Small intestine (tissue), 7 donors: ENCODE measurements around the gene FHIT. TPM values are rescaled to one million over a fixed set of nuclear protein-coding genes. Genes with fewer than 3 reads are reported as not detected.

Source experiments
- DNase-seq, 2 donors: peaks; one replicate each; pipeline versions ENCODE4 v3.0.0 to v3.0.0-alpha.2; 2013
- FAIRE-seq: peaks from 2 replicates; lab custom pipeline; 2012; peaks lifted over from hg19 to GRCh38; lab: Jason Lieb, UNC
- H3K27ac ChIP-seq, 3 donors: one replicate each; pipeline ENCODE4 v1.5.1; 2013; ENCODE audit warnings: low read length in 2 of 3, mild to moderate bottlenecking in 2 of 3, control low read depth in 1 of 3, inconsistent platforms in 1 of 3, low read depth in 1 of 3, moderate library complexity in 1 of 3
- H3K27me3 ChIP-seq, 3 donors: one replicate each; pipeline ENCODE4 v1.6.1; 2013; ENCODE audit warnings: low read length in 3 of 3, inconsistent platforms in 1 of 3; ENCODE audit not compliant: control insufficient read depth in 3 of 3, insufficient read depth in 3 of 3
- H3K36me3 ChIP-seq, 3 donors: one replicate each; pipeline ENCODE4 v1.6.1; 2013; ENCODE audit warnings: low read length in 3 of 3, inconsistent platforms in 1 of 3, low read depth in 1 of 3, mild to moderate bottlenecking in 1 of 3, moderate library complexity in 1 of 3; ENCODE audit not compliant: control insufficient read depth in 3 of 3, insufficient read depth in 2 of 3
- H3K4me1 ChIP-seq, 3 donors: one replicate each; pipeline ENCODE4 v1.6.1; 2013; ENCODE audit warnings: low read length in 2 of 3, inconsistent platforms in 1 of 3, low read depth in 1 of 3, mild to moderate bottlenecking in 1 of 3, moderate library complexity in 1 of 3; ENCODE audit not compliant: control insufficient read depth in 3 of 3, insufficient read depth in 2 of 3
- H3K4me3 ChIP-seq, 3 donors: one replicate each; pipeline ENCODE4 v1.5.1; 2013; ENCODE audit warnings: low read length in 3 of 3, control low read depth in 1 of 3, inconsistent platforms in 1 of 3, low read depth in 1 of 3, mild to moderate bottlenecking in 1 of 3, moderate library complexity in 1 of 3
- H3K9me3 ChIP-seq, 2 donors: one replicate each; pipeline ENCODE4 v1.6.1; 2013; ENCODE audit warnings: low read depth in 1 of 2, low read length in 1 of 2; ENCODE audit not compliant: control insufficient read depth in 2 of 2, insufficient read depth in 1 of 2
- WGBS, 3 donors: extraction: QIAGEN DNeasy Blood & Tissue Kit; methylation state at CpG; one replicate each; pipeline ENCODE4 v1.1.7; 2013; 5-methylcytosine and 5-hydroxymethylcytosine counted together
- polyA plus RNA-seq, 4 donors: library from polyadenylated mRNA; stranded (reverse) in 3 of 4; unstranded in 1 of 4; fragments of 200-250 nt in 3 of 4; fragments of 120-200 nt in 1 of 4; gene quantifications; one replicate each; pipeline versions ENCODE4 v1.2.1 to v1.2.3, GENCODE V29; 2013
- donor health status: healthy with polysubstance abuse.
- donor health status: control.
- donor health status: control.
- donor health status: Bipolar disorder and iron deficiency.
- donor health status: healthy.

FHIT gene
- polyA plus RNA-seq, 4 donors = 4.4 to 30.4 (median 7.0) TPM

- H3K36me3 ChIP-seq = no peaks in the 10 kb centered on the region
- H3K4me1 ChIP-seq = peaks cover 0 to 4% (median 0%) of the 10 kb centered on the region in 3 donors
- H3K27me3 ChIP-seq = no peaks in the 10 kb centered on the region
- no peak for DNase-seq
- no peak overlapping the region for H3K4me3 ChIP-seq
- H3K9me3 ChIP-seq = peaks cover 0 to 5% of the 10 kb centered on the region in 2 donors
- 62 to 77% (median 76%) methylated on average over 5 of the region's 5 CpGs for WGBS, 3 donors
- FAIRE-seq = no peak
- H3K27ac ChIP-seq = no peak overlapping the region
Observed at GRCh38 chr3:60079076-60079475, 1172.2 kb downstream of the FHIT start.

GRCh38 chr3:60076331-60076730, 1174.9 kb downstream of the FHIT start:
- WGBS, 3 donors = 3 to 5% (median 4%) methylated on average over 1 of the region's 1 CpG
- FAIRE-seq (no peak), DNase-seq (peak; percentile 8 to 34)
- Histone ChIP-seq H3K9me3 (peaks cover 0 to 5% of the 10 kb centered on the region in 2 donors), H3K4me1 (peaks cover 0 to 4% (median 0%) of the 10 kb centered on the region in 3 donors), H3K27ac (no peak overlapping the region), H3K27me3 (no peaks in the 10 kb centered on the region), H3K36me3 (no peaks in the 10 kb centered on the region), H3K4me3 (no peak overlapping the region)

- Histone ChIP-seq H3K4me1 (no peaks in the 10 kb centered on the region), H3K4me3 (no peak overlapping the region), H3K27ac (no peak overlapping the region), H3K9me3 (peaks cover 0 to 4% of the 10 kb centered on the region in 2 donors), H3K36me3 (no peaks in the 10 kb centered on the region), H3K27me3 (no peaks in the 10 kb centered on the region)
- DNase-seq = no peak
- FAIRE-seq = no peak
Observed at GRCh38 chr3:60073942-60074341, 1177.3 kb downstream of the FHIT start.

GRCh38 chr3:60073228-60073627, 1178.0 kb downstream of the FHIT start:
- 73 to 88% (median 76%) methylated on average over 4 of the region's 4 CpGs for WGBS, 3 donors
- Histone ChIP-seq H3K9me3 (peaks cover 0 to 2% of the 10 kb centered on the region in 2 donors), H3K27ac (no peak overlapping the region), H3K4me3 (no peak overlapping the region), H3K27me3 (no peaks in the 10 kb centered on the region), H3K36me3 (no peaks in the 10 kb centered on the region), H3K4me1 (no peaks in the 10 kb centered on the region)
- FAIRE-seq (no peak), DNase-seq (no peak)

- H3K9me3 ChIP-seq = no peaks in the 10 kb centered on the region
- no peaks in the 10 kb centered on the region for H3K4me1 ChIP-seq
- H3K4me3 ChIP-seq = no peak overlapping the region
- DNase-seq = no peak
- WGBS, 3 donors = 88 to 97% (median 90%) methylated on average over 3 of the region's 3 CpGs
- FAIRE-seq = no peak
- no peaks in the 10 kb centered on the region for H3K36me3 ChIP-seq
- no peaks in the 10 kb centered on the region for H3K27me3 ChIP-seq
- H3K27ac ChIP-seq = no peak overlapping the region
Observed at GRCh38 chr3:60070366-60070765, 1180.9 kb downstream of the FHIT start.

- no peak for FAIRE-seq
Observed at GRCh38 chr3:60065227-60065868, 1185.9 kb downstream of the FHIT start.

GRCh38 chr3:60064210-60065178, 1186.8 kb downstream of the FHIT start:
- Histone ChIP-seq H3K36me3 (no peaks in the 10 kb centered on the region), H3K4me3 (no peak overlapping the region), H3K9me3 (no peaks in the 10 kb centered on the region), H3K4me1 (no peaks in the 10 kb centered on the region), H3K27ac (no peak overlapping the region), H3K27me3 (no peaks in the 10 kb centered on the region)
- WGBS, 3 donors = 86 to 95% (median 87%) methylated on average over 3 of the region's 3 CpGs
- DNase-seq (no peak), FAIRE-seq (no peak)

More at GRCh38 chr3:60065227-60065868, 1185.9 kb downstream of the FHIT start:
- Histone ChIP-seq H3K4me3 (no peak overlapping the region), H3K4me1 (no peaks in the 10 kb centered on the region), H3K27me3 (no peaks in the 10 kb centered on the region), H3K27ac (no peak overlapping the region), H3K36me3 (no peaks in the 10 kb centered on the region), H3K9me3 (no peaks in the 10 kb centered on the region)
- WGBS, 3 donors = 29 to 79% (median 59%) methylated on average over 2 of the region's 2 CpGs
- no peak for DNase-seq

GRCh38 chr3:60056404-60056803, 1194.8 kb downstream of the FHIT start:
- Histone ChIP-seq H3K4me1 (no peaks in the 10 kb centered on the region), H3K36me3 (no peaks in the 10 kb centered on the region), H3K27me3 (no peaks in the 10 kb centered on the region), H3K4me3 (no peak overlapping the region), H3K9me3 (no peaks in the 10 kb centered on the region), H3K27ac (no peak overlapping the region)
- no peak for DNase-seq
- 60 to 75% (median 71%) methylated on average over 4 of the region's 4 CpGs for WGBS, 3 donors
- FAIRE-seq = no peak
